ENCODE measurements around the gene UNC5C. TPM values are rescaled to one million over a fixed set of nuclear protein-coding genes. Genes with fewer than 3 reads are reported as not detected.

The UNC5C gene
- total and polyA plus RNA-seq, 2 donors (not counting 1 experiment from before 2014, with no cell fraction given) = 2.0 to 11.6 TPM

DNA sequence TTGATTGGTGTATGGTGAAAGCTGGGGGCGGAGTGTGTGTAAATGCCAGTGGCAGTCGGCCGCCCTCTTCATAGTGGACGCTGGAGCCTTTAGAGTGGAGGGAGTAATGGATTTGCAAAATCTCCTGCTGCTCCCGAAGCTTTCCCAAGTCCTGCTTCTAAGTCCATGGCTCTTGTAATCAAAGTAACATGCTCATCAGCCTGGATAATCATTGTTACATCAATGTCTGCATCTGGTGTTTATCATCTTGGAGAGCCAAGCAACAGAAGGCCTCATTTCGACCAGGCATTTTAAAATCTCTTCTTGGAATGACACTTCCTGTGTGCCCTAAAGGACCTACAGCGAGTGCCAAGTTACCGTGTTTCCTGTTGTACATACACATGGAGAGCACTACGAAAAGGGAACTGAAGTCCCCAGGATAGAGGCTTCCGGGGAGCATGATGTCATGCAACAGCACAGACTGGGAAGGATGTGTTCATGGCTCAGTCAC lies 32.2 kb downstream of the UNC5C start:
- Histone ChIP-seq H3K27me3 (ENCODE audit: control insufficient read depth, insufficient read depth, low read length) (no peaks in the 10 kb centered on the region), H3K4me1 (ENCODE audit: control insufficient read depth, extremely low read depth, insufficient read depth, low read length) (peaks cover 2% of the 10 kb centered on the region), H3K27ac (ENCODE audit: insufficient read depth, low read length) (no peak overlapping the region), H4K20me1 (ENCODE audit: control insufficient read depth, extremely low read depth, insufficient read depth, low read length) (no peaks in the 10 kb centered on the region), H3K79me2 (ENCODE audit: control insufficient read depth, insufficient read depth, low read length) (no peaks in the 10 kb centered on the region), H3K4me3 (replicated peaks in 1 of 4; ENCODE audit: control extremely low read depth in 1 of 4, insufficient read depth in 1 of 4, low read depth in 3 of 4, low read length in 4 of 4) (no peak overlapping the region), H3K36me3 (ENCODE audit: control insufficient read depth, insufficient read depth, low read length) (no peaks in the 10 kb centered on the region), H2AFZ (ENCODE audit: low read length) (peak overlapping the region; percentile 61), H3K9ac (ENCODE audit: insufficient read depth, low read length) (no peak overlapping the region), H3K4me2 (ENCODE audit: extremely low read depth, insufficient read depth, low read length) (peak overlapping the region; percentile 2), H3K9me3 (ENCODE audit: control insufficient read depth, insufficient read depth, low read depth, low read length) (no peaks in the 10 kb centered on the region)
- DNase-seq (ENCODE audit: low read depth in 2 of 2) = peak in 1 of 2 donors; percentile 62
- TF ChIP-seq CTCF (conservative IDR thresholded peaks at IDR 0.05 in 1 of 2, IDR thresholded peaks at IDR 0.05 in 1 of 2; ENCODE audit: low read depth in 1 of 2, low read length in 2 of 2) = no peak
- no peak for TF ChIP-seq EZH2 (IDR thresholded peaks at IDR 0.05; ENCODE audit: low read length, missing control alignments)

- H3K4me2 ChIP-seq (ENCODE audit: extremely low read depth, insufficient read depth, low read length) = no peak overlapping the region
- no peak overlapping the region for H3K27ac ChIP-seq (ENCODE audit: insufficient read depth, low read length)
- H3K4me3 ChIP-seq (replicated peaks in 1 of 4; ENCODE audit: control extremely low read depth in 1 of 4, insufficient read depth in 1 of 4, low read depth in 3 of 4, low read length in 4 of 4) = no peak overlapping the region
- TF ChIP-seq CTCF (conservative IDR thresholded peaks at IDR 0.05 in 1 of 2, IDR thresholded peaks at IDR 0.05 in 1 of 2; ENCODE audit: low read depth in 1 of 2, low read length in 2 of 2) (no peak), EZH2 (IDR thresholded peaks at IDR 0.05; ENCODE audit: low read length, missing control alignments) (no peak)
- no peak for DNase-seq (ENCODE audit: low read depth in 2 of 2)
- H3K9ac ChIP-seq (ENCODE audit: insufficient read depth, low read length) = no peak overlapping the region
- H3K9me3 ChIP-seq (ENCODE audit: control insufficient read depth, insufficient read depth, low read depth, low read length) = no peaks in the 10 kb centered on the region
- H3K36me3 ChIP-seq (ENCODE audit: control insufficient read depth, insufficient read depth, low read length) = no peaks in the 10 kb centered on the region
- no peaks in the 10 kb centered on the region for H4K20me1 ChIP-seq (ENCODE audit: control insufficient read depth, extremely low read depth, insufficient read depth, low read length)
- H3K79me2 ChIP-seq (ENCODE audit: control insufficient read depth, insufficient read depth, low read length) = no peaks in the 10 kb centered on the region
- no peaks in the 10 kb centered on the region for H3K27me3 ChIP-seq (ENCODE audit: control insufficient read depth, insufficient read depth, low read length)
- H3K4me1 ChIP-seq (ENCODE audit: control insufficient read depth, extremely low read depth, insufficient read depth, low read length) = peaks cover 2% of the 10 kb centered on the region
- no peak overlapping the region for H2AFZ ChIP-seq (ENCODE audit: low read length)
Observed at GRCh38 chr4:95515589-95515988, 33.2 kb downstream of the UNC5C start.

- Histone ChIP-seq H3K4me1 (ENCODE audit: control insufficient read depth, extremely low read depth, insufficient read depth, low read length) (peaks cover 2% of the 10 kb centered on the region), H3K79me2 (ENCODE audit: control insufficient read depth, insufficient read depth, low read length) (no peaks in the 10 kb centered on the region)
- no peak for TF ChIP-seq EZH2 (IDR thresholded peaks at IDR 0.05; ENCODE audit: low read length, missing control alignments)
- no peak for TF ChIP-seq CTCF (conservative IDR thresholded peaks at IDR 0.05 in 1 of 2, IDR thresholded peaks at IDR 0.05 in 1 of 2; ENCODE audit: low read depth in 1 of 2, low read length in 2 of 2)
Observed at GRCh38 chr4:95513022-95513421, 35.8 kb downstream of the UNC5C start.

More at GRCh38 chr4:95513022-95513421, 35.8 kb downstream of the UNC5C start:
- Histone ChIP-seq H3K4me3 (replicated peaks in 1 of 4; ENCODE audit: control extremely low read depth in 1 of 4, insufficient read depth in 1 of 4, low read depth in 3 of 4, low read length in 4 of 4) (no peak overlapping the region), H3K9me3 (ENCODE audit: control insufficient read depth, insufficient read depth, low read depth, low read length) (no peaks in the 10 kb centered on the region), H3K27me3 (ENCODE audit: control insufficient read depth, insufficient read depth, low read length) (no peaks in the 10 kb centered on the region), H3K27ac (ENCODE audit: insufficient read depth, low read length) (no peak overlapping the region), H3K36me3 (ENCODE audit: control insufficient read depth, insufficient read depth, low read length) (no peaks in the 10 kb centered on the region), H2AFZ (ENCODE audit: low read length) (no peak overlapping the region), H3K4me2 (ENCODE audit: extremely low read depth, insufficient read depth, low read length) (no peak overlapping the region), H4K20me1 (ENCODE audit: control insufficient read depth, extremely low read depth, insufficient read depth, low read length) (no peaks in the 10 kb centered on the region), H3K9ac (ENCODE audit: insufficient read depth, low read length) (no peak overlapping the region)
- DNase-seq (ENCODE audit: low read depth in 2 of 2) = no peak

All from fibroblast of lung (primary cell).